Esophagus mucosa (tissue), 1 donor: ENCODE results near the gene ADGRF5. TPM values are rescaled to one million over a fixed set of nuclear protein-coding genes. Genes with fewer than 3 reads are reported as not detected.

Source experiments
- ATAC-seq: fragments of 200-7000 bp; cut with Tn5 transposase; one replicate; pipeline ENCODE4 v1.9.1; 2020
- total RNA-seq: library from RNA; stranded (reverse); gene quantifications from one replicate; pipeline ENCODE4 v1.2.4, GENCODE V29; 2023
- donor health status: DM: yes; HTN: yes; CAD: no.

The ADGRF5 gene
- total RNA-seq, 1 donor from 2014 or later: 2.5 TPM

DNA sequence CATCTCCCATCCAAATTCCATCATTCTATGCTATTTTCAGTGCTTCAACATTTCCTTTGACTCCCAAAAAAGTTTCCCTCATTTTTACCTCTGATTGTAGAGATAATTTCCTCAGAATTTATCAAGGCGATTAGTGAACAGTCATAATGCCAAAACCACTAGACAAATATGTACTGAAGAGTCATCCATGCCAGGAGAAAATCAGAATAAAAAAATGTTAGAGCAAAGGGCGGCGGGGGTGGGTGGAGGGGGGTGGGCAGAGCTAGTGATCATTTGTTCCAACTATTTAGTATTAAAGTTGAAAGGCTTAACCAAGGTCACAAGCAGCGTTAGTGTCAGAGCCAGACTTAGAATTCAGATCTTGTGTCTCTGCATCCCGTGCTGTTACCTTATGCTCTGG, 5.3 kb upstream of the ADGRF5 start:
- no peak for ATAC-seq

DNA sequence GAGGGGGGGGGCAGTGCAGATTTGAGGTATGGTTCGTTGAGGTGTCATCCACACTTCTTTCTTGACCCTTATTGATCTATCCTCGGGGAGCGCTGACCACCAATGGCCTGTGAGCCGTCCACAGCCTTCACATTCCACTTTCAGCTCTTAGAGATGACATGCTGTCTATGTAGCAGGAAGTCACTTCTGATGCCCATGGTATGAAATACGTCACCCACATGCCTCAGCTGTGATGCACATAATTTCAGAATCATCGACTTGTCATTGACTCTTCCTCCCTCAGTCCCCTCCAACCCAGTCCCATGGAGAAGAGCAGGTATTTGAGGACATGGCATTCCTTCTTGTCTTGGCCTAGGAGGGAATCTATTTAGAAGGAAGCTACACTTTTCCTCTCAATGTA, 4.7 kb upstream of the ADGRF5 start:
- ATAC-seq: no peak

DNA sequence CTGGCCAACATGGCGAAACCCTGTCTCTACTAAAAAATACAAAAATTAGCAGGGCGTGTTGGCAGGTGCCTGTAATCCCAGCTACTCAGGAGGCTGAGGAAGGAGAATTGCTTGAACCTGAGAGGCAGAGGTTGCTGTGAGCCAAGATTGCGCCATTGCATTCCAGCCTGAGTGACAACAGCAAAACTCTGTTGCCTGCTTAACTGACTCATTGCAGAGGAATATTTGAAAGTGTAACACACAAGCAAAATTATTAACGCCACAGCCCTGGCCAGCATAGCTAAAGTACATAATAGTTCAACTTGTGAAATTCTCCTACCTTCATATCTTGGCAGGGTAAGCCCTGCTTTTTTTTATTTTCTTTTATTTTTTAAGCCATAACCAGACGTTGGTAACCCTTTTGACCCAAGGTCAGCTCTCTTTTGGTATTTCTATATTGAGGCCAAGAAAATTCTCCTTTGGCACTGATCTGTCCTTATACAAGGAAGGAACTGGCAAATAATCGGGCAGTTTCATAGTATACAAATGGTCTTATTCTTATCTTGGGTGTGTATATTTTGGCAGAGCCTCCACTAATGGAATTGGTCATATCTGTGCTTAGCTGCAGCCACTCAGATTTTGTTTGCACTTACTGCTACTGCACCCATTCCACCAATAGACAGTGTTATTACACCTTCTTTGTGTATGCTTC, 4.0 kb upstream of the ADGRF5 start:
- ATAC-seq: peak; percentile 46

DNA sequence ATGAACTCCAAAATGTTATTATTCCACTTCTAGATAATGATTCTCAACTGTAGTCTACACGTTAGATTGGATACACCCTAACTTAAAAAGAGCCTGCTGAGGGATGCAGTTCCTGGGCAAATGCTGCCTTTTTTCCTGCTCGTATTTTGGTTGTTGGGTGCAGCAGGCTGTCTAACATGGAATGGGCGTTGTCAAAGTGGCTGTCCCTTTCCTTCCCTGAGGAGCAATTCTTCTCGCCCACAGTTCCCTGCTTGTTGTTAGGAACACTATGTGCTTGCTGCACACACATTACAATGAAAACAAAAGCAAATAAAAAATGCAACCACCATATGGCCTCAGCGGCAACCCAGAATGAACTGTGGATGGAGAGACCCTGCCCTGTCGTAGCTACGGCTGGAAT, 1.7 kb upstream of the ADGRF5 start:
- no peak for ATAC-seq

DNA sequence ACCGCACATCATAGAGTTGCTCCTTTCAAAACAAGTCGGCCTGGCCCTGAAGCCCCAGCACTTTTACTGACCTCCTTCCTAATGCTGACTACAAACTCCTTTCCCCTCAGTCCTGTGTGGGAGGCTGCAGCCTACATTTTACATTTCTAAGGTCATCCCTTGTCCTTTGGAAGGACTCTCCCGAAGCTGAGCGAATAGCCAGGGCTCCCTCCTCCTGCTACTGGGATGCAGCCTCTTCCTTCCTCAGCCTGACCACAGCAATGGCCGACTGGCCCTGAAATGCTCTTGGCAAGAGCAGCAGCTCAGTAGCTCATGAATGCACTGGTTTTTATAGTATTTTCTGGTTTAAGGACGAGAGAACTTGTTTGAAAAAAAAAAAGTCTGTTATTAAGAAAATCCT, 679 bp downstream of the ADGRF5 start:
- no peak for ATAC-seq

DNA sequence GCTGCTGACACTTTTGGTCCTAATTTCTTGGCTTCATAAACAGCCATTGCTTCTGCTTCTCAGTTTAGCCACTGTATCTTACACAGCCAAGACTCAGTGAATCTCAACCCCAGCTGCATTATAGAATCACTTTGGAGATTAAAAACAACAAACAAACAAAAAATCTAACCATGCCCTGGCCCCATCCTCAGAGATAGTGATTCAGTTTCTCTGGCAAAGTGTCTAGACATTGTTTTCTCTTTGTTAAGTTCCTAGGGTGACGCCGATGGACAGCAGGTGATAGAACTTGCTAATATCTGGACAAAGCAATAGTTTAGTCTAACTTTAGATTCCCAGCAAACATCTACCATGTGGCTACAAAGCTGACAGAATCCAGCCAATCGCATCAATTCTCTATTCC, 2.9 kb downstream of the ADGRF5 start:
- no peak for ATAC-seq

DNA sequence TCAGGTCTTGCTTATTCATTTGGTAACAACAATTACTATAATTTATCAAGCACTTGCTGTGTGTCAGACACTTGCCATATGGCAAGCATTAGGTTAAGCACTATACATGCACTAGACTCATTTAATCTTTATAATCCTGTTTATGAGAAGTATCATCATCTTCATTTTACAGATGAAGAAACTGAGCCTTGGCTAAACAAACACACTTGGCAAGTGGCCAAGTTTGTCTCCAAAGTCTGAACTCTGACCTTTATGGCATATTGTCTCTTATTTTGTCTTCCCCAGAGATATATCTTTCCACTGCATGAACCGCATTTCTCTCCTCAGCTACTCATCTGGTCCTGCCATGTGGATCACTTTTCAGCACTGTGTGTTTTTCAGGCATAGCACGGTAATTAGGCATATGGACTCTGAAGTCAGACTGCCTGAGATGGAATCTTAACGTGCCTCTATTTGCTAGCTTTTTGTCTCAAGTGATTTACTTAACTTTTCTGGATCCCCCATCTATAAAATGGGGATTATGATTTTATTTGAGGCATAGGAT, 4.7 kb downstream of the ADGRF5 start:
- ATAC-seq: no peak

DNA sequence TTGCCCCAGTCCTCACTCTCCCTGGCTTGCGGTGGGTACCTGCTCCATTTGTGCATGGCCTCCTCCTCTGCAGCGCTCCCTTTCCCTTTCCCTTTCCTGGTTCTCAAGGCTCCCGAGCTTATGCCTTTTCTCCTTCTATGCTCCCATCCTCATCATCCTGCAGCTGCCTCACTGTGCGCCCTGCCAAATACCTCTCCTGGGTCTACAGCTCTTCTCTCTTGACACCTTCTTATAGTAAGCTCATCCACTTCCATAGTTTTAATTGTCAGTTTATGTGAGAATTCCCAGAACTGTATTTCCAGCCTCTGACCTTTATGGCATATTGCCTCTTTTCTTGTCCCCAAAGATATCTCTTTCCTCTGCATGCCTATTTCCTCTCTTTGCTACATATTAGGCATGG, 5.9 kb downstream of the ADGRF5 start:
- no peak for ATAC-seq

DNA sequence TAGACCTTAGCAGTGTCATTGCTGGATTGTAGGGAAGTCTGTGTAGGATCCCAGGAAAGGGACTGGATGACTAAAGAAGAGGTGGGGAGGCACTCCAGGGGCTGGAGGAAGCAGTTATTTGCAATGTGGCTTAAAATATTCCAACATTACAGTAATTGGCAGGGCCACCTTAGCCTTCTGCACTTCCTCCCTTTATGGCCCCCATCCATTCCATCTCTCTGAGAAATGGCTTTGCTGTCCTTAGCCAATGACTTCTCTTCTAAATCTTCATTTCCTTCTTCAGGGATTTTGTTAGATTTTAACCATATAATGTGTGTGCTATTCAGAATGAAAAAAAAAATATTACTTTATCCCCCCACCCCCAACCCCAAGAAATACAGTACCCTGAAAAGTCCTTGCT, 6.4 kb downstream of the ADGRF5 start:
- ATAC-seq: no peak

DNA sequence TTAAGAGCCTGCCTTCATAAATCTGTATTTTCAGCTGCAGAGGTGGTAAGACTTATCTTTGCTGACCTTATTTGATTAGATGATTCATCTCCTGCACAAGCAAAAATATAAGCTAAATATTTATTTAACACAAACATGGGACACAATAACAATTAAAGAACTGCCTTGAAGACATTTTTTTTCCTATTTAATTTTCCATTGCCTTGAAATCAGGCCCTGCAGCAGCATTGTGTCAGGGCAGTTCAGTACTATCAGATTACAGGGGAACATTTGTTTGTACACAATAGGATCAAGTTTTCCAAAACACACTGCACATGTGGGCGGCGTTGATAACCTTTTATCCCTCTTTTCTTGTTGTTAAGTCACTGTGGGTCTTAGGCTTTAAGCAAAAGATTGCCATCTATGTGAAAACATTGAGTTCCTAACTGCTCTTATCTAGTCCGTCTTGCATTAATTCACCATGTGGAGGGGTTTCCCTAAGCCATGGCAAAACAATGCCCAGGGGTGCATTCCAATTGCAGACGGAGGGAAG, 7.4 kb downstream of the ADGRF5 start:
- ATAC-seq: no peak

DNA sequence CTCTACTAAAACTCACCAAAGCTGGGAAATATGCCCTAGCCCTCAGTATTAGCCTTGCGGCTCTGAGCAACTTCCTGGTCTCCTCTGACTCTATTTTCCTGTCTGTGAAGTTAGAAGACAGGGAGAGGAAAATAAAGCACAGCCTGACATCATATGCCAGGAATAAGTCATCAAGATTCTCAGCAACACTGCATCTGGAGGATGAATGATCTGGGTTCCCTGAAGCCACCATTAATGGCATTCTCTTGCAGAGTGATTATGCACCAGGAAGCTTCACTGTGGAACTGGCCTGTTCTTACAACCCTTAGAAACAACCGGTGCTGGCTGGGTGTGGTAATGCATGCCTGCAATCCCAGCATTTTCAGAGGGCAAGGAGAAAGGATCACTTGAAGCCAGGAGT, 12.4 kb downstream of the ADGRF5 start:
- ATAC-seq: peak; percentile 29

DNA sequence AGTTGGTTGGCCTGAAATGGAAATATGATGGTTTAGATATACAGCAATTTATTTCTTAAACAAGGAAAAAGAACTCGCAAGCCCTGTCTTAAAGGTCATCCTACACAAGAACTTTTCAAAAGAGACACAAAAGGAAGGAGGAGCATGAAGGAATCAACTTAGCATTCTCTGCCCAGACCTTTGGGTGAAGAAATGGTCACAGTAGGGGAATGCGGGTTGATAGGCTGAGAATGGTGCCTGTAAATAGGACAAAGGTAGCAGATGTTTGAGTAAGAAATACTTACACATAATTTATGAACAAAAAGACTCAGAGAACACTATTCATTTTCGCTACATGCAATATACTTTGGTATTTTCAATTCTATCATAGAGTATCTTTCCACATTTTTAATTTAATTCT, 15.0 kb downstream of the ADGRF5 start:
- no peak for ATAC-seq

DNA sequence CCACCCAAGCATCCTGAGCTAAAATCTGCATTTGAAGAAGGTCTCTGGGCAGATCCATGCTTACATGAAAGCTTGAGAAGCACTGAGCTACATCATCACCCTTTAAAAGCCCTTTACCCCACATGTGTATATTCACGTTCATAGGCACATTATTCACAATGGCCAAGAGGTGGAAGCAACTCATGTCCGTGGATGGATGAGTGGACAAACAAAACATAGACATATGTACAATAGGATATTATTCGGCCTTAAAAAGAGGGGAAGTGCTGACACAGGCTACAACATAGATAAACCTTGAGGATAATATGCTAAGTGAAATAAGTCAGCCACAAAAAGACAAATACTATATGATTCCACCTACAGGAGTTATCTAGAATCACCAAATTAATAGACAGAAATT, 17.6 kb downstream of the ADGRF5 start:
- ATAC-seq: no peak

DNA sequence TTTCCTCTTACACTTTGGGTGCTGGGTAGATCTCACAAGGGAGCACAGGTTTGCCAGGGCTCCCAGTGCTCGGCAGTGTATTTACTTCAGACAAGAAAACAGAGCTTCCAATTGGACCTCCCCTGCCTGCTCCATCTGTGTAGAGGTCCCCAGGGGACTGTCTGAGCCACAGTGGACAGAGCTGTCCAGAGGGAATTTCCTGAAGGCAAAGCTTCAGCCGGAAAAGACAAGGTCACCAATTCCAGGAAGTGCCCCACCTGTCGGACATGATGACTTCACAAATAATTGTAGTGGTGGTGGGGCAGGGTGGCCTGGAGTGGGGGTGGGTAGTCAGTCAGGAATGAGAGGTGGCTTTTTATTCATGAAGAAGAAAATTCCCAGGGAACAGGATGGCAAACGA, 18.6 kb downstream of the ADGRF5 start:
- no peak for ATAC-seq

DNA sequence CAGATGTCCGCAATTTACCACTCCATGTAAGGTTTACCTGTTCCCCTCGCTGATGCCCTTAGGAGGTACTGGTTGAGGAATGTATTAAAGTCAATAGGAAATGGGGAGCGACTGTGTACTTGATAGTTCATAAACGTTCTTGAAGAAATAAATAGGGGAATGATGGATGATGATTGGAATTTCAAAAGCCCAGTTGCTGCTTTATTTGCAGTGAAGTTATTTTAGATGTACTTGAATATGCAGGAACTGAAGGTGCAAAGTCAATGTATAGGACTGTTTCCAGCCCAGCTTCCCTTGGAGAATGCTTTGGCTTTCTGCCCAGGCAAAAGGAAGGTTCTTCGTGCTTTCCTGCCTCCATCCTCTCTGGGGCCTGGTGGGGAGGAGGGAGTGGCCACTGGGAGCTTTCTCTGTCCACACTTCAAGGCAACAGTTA, 19.8 kb downstream of the ADGRF5 start:
- no peak for ATAC-seq

DNA sequence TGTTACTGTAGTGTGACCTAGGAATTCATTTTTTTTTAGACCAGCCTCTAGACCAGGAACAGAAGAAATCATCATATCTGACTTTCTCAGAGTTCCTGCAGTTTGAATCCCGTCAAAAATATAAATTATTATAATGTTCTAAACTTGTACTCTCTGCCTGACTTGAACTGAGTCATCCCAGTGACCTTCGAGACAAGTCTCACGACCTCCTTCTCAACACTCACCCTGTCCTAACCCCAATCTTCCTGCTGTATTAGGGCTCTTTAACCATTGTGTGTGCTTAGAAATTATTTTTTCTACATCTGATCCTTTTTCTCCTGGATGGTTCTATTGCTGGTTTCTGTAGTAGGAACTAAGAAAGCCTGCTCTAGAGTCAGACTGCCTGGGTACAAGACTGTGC, 21.5 kb downstream of the ADGRF5 start:
- no peak for ATAC-seq

DNA sequence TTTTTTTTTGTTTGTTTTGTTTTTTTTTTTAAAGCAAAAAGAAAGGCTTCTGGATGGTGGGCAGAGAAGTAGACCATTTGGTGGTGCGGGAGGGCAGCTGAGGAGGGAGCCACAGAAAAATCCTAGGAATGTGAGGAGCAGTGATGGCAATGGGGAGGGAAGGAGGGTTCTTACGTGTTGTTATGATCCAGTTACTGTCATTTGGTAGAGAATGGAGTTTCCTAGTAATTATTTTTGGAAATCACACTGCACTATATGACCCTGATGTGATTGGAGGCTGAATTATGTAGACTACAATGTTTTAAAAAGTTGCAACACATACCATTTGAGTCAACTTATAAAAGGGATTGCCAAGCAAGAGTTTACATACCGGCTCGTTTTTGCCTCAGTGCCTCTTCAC, 22.1 kb downstream of the ADGRF5 start:
- ATAC-seq: no peak

DNA sequence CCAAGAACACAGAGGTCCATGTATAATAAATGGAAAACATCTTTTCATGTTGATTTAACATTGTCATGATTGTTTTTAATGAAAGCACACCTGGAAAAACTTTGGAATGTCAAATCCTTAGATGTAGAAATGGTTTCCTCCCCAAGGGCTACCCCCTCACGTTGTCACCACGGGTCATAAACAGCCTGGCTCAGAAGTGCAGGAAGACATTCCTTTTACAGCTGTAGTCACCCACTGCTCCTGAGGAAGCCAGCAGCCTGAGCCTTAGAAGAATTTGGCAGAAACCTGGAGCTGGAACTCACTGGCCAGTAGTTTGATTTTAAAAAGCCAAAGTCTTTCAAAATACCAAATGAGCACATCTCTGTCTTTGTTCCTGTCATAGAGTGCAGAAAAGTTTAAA, 23.7 kb downstream of the ADGRF5 start:
- no peak for ATAC-seq

DNA sequence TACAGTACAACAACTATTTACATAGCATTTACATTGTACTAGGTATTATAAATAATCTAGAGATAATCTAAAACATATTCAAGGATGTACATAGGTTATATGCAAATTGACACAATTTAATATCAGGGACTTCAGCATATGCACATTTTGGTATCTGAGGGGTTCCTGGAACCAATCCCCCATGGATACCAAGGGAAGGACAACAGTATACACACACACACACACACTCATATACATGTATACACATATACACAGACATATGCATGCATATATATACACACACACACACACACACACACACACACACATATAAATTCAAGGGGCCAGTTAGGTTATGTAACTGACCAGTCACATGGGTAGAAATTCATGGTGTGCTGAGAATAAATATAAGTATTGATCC, 24.9 kb downstream of the ADGRF5 start:
- ATAC-seq: no peak

DNA sequence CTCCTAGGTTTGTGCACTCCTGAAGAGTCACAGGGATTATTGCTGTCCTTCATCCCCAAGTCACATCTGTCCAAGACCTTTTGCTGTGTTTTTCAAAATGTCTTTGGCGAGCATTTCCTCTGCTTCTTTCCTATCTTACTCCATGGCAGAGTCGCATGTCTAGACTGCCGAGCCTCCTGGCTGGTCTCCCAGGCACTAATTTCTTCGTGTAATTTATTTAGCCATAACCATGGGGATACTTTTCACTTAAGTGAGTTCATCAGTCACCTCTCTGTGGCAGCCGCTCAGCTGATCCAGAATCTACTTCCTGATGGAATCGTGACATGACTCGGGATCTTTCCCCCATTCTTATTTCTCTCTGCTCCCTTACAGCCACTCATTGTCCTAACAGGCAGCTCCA, 25.8 kb downstream of the ADGRF5 start:
- no peak for ATAC-seq

DNA sequence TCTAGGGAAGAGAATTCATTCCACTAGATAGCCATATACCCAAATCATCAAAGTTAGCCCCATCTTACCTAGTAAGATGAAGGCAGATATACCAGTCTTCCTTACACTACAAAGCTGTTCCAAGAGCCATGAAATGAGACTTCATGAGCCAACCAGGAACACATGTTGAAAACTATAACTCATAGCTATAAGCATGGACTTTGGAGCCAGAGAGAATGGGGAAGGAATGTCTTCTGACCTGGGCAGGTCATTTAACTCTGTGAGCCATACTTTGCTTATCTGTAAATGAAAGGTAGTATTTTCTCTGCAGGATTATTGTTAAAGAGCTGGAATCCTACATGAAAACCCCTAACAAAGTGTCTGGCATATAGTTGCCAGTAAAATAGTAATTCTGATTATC, 27.3 kb downstream of the ADGRF5 start:
- ATAC-seq: no peak

DNA sequence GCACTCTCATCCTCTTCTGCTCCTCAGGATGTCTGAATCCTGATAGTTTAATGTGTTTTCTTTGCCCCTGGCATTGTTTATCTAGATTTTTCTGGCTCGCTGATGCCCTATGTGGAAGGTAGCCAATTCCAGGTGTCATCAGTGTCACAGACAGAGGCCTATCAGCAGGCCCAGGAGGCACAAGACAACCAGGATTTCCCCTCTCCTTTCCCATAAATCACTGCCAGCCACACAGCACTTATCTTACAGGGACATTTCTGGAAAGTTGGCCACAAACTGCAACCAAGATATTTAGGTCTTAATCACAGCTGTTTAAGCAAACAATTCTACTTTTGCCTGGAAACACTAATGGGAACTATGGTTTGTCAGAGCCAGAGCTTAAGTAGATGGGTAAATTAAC, 28.1 kb downstream of the ADGRF5 start:
- ATAC-seq: no peak

DNA sequence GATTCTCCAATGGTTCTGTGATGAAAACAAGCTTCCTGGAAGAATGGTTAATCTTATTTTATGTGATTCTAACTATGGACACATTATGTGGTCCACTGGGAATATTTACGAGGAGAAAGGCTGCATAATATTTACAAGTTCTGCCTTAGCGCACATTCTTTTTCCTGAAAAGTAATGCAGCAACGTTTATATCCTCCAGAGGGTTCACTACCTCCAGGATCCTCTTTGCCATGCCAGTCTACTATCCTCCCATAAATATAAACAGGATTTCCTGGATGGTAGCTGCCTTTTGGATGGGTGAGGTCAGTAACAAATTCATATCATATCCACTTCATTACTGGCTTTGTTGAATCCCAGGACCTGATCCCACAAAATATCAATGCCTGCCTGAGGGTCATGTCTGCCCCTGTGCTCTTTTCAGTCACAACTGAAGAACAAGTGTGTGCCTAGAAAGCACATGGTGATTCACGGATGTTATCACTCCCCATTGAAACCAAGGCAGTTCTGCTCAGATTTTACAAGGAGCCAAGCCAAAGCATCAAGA, 30.4 kb downstream of the ADGRF5 start:
- no peak for ATAC-seq

DNA sequence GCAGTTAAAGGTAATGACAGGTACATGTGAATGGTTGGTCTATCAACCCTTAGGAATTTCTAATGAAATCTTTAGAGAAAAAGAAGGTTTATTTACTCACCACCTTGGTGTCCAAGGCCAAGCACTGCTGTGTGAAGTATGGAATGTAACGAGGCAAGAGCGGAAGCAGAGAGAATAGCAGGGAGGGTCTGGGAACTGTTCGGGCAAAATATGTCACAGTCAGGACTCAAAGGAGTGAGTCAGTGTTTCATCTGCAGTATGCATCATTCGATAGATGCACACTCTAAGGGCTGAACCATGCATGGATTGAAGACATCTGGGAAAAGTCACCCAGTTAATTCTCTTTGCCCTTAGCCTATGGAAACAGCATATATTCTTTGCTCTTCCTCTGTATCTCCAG, 33.2 kb downstream of the ADGRF5 start:
- ATAC-seq: no peak

DNA sequence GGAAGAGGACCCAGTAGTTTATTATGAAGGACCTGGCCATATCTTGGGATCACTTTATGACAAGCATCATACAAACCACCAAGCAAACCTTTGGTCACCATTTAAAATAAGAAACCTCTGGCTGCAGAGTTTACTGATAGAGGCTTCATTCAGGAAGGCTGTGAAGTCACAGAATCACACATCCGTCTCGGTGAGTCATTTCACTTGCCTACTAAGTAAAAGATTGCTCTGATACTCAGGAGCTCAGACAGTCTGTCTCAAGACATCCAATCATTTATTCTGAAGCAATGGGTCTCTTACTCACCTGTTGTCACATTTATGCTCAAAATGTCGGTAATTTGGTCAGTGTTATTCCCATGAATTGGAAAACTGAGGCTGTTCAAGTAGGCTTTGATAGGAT, 33.7 kb downstream of the ADGRF5 start:
- ATAC-seq: no peak
